ENCODE results near the gene SLC13A4. TPM values are rescaled to one million over a fixed set of nuclear protein-coding genes. Genes with fewer than 3 reads are reported as not detected.
"Not testable (repeated sequence)": the region's sequence is repeated elsewhere in the genome, so short reads cannot be mapped to it uniquely, and the experiment has no call there.

The SLC13A4 gene
- 1 to 10 TPM in 1 of 2 donors, under 1 TPM in 1; 0.17 to 1.3 TPM for total RNA-seq
- under 1 TPM; 0.18 to 0.19 TPM for polyA plus RNA-seq
- long read RNA-seq, donor 1, result 0 reads
- long read RNA-seq, donor 2, result 0 reads
- long read RNA-seq, donor 3, result 0 reads
- long read RNA-seq, donor 4, result 0 reads
- long read RNA-seq, donor 5, result 0 reads

GRCh38 chr7:135728136-135728669, at the start of gene SLC13A4:
TSS of gene SLC13A4 (minus strand) at chr7:135728186. CDS start at chr7:135727496, 690 bp downstream.
- Histone ChIP-seq H3K36me3 (ENCODE audit: control insufficient read depth in 4 of 4, insufficient read depth in 4 of 4, low read length in 4 of 4) (no peaks in the 10 kb centered on the region), H3K27me3 (ENCODE audit: control insufficient read depth in 3 of 3, insufficient read depth in 3 of 3, low read length in 2 of 3) (no peaks in the 10 kb centered on the region), H3K27ac (ENCODE audit: low read depth in 1 of 2, low read length in 1 of 2) (no peak within 1 kb of the TSS), H3K9me3 (ENCODE audit: control insufficient read depth in 4 of 4, insufficient read depth in 3 of 4, low read length in 3 of 4) (no peaks in the 10 kb centered on the region), H3K4me1 (ENCODE audit: control insufficient read depth in 5 of 5, insufficient read depth in 5 of 5, low read length in 5 of 5) (peaks cover 0 to 4% (median 0%) of the 10 kb centered on the region in 5 donors), H3K9ac (ENCODE audit: insufficient read depth in 1 of 2, low read length in 2 of 2) (no peak within 1 kb of the TSS), H3K4me3 (no peak within 1 kb of the TSS)
- 91 to 93% methylated on average over 11 of the region's 11 CpGs for WGBS, 2 donors
- DNase-seq (no peak), ATAC-seq (ENCODE audit: insufficient read depth, low FRiP score) (no peak)
- no peak for TF ChIP-seq CTCF (IDR thresholded peaks at IDR 0.05; ENCODE audit: control extremely low read depth, extremely low read depth)

- not testable (repeated sequence) for H3K27ac ChIP-seq (ENCODE audit: low read depth in 1 of 2, low read length in 1 of 2); H3K9ac ChIP-seq (ENCODE audit: insufficient read depth in 1 of 2, low read length in 2 of 2); H3K27me3 ChIP-seq (ENCODE audit: control insufficient read depth in 3 of 3, insufficient read depth in 3 of 3, low read length in 2 of 3); DNase-seq; H3K4me3 ChIP-seq; ATAC-seq (ENCODE audit: insufficient read depth, low FRiP score); H3K9me3 ChIP-seq (ENCODE audit: control insufficient read depth in 4 of 4, insufficient read depth in 3 of 4, low read length in 3 of 4); H3K36me3 ChIP-seq (ENCODE audit: control insufficient read depth in 4 of 4, insufficient read depth in 4 of 4, low read length in 4 of 4)
- peaks cover 0 to 19% (median 3%) of the 10 kb centered on the region in 5 donors for H3K4me1 ChIP-seq (ENCODE audit: control insufficient read depth in 5 of 5, insufficient read depth in 5 of 5, low read length in 5 of 5)
- 94% methylated on average over 8 of the region's 8 CpGs for WGBS, 2 donors
Observed at GRCh38 chr7:135775915-135776314, 47.9 kb upstream of the SLC13A4 start.

- Histone ChIP-seq H3K9me3 (ENCODE audit: control insufficient read depth in 4 of 4, insufficient read depth in 3 of 4, low read length in 3 of 4) (no peaks in the 10 kb centered on the region), H3K36me3 (ENCODE audit: control insufficient read depth in 4 of 4, insufficient read depth in 4 of 4, low read length in 4 of 4) (no peaks in the 10 kb centered on the region), H3K4me1 (ENCODE audit: control insufficient read depth in 5 of 5, insufficient read depth in 5 of 5, low read length in 5 of 5) (peaks cover 0 to 19% (median 3%) of the 10 kb centered on the region in 5 donors), H3K9ac (ENCODE audit: insufficient read depth in 1 of 2, low read length in 2 of 2) (no peak overlapping the region), H3K27ac (ENCODE audit: low read depth in 1 of 2, low read length in 1 of 2) (peak overlapping the region in 1 of 2 donors; percentile 80), H3K4me3 (no peak overlapping the region), H3K27me3 (ENCODE audit: control insufficient read depth in 3 of 3, insufficient read depth in 3 of 3, low read length in 2 of 3) (no peaks in the 10 kb centered on the region)
- no peak for ATAC-seq (ENCODE audit: insufficient read depth, low FRiP score)
- WGBS, 2 donors, result 96 to 98% methylated on average over 2 of the region's 2 CpGs
- no peak for DNase-seq
- TF ChIP-seq CTCF (IDR thresholded peaks at IDR 0.05; ENCODE audit: control extremely low read depth, extremely low read depth), result no peak
Observed at GRCh38 chr7:135775230-135775629, 47.2 kb upstream of the SLC13A4 start.

GRCh38 chr7:135774284-135774683, 46.3 kb upstream of the SLC13A4 start:
- H3K9ac ChIP-seq (ENCODE audit: insufficient read depth in 1 of 2, low read length in 2 of 2), result no peak overlapping the region
- DNase-seq, result peak in 2 of 3 donors; percentile 47 to 64
- peaks cover 0 to 19% (median 3%) of the 10 kb centered on the region in 5 donors for H3K4me1 ChIP-seq (ENCODE audit: control insufficient read depth in 5 of 5, insufficient read depth in 5 of 5, low read length in 5 of 5)
- TF ChIP-seq CTCF (IDR thresholded peaks at IDR 0.05; ENCODE audit: control extremely low read depth, extremely low read depth), result no peak
- no peak overlapping the region for H3K4me3 ChIP-seq
- H3K9me3 ChIP-seq (ENCODE audit: control insufficient read depth in 4 of 4, insufficient read depth in 3 of 4, low read length in 3 of 4), result no peaks in the 10 kb centered on the region
- H3K36me3 ChIP-seq (ENCODE audit: control insufficient read depth in 4 of 4, insufficient read depth in 4 of 4, low read length in 4 of 4), result no peaks in the 10 kb centered on the region
- peak; percentile 78 for ATAC-seq (ENCODE audit: insufficient read depth, low FRiP score)
- H3K27ac ChIP-seq (ENCODE audit: low read depth in 1 of 2, low read length in 1 of 2), result peak overlapping the region in 1 of 2 donors; percentile 80
- 40 to 53% methylated on average over 4 of the region's 4 CpGs for WGBS, 2 donors
- H3K27me3 ChIP-seq (ENCODE audit: control insufficient read depth in 3 of 3, insufficient read depth in 3 of 3, low read length in 2 of 3), result no peaks in the 10 kb centered on the region
